IMR-90 (cell line): ENCODE results near the gene MALRD1. TPM values are rescaled to one million over a fixed set of nuclear protein-coding genes. Genes with fewer than 3 reads are reported as not detected.
A peak's percentile ranks its signal among the peaks of the same experiment; 100 is the strongest.

Experiments used
- ATAC-seq: fragments of 200-7000 bp; cut with Tn5 transposase; 2 replicates; pipeline ENCODE4 v1.9.1; 2020; ENCODE audit warnings: low read depth, mild to moderate bottlenecking, moderate library complexity
- BruUV-seq: library from RNA; stranded (reverse); fragments of 400-500 nt; replicated peaks from 2 replicates; lab custom pipeline; 2021; lab: Mats Ljungman, UMichigan
- CTCF ChIA-PET: fragments of 300-600 bp; formaldehyde crosslinking; extraction: SDS; loops from one replicate; lab custom pipeline; 2021; ENCODE audit warnings: antibody characterized with exemption; lab: Yijun Ruan, JAX
- POLR2A ChIA-PET: fragments of 300-600 bp; sonication (Branson Sonifier 250); formaldehyde crosslinking; loops from one replicate; lab custom pipeline; 2022; ENCODE audit warnings: antibody characterized with exemption; ENCODE audit not compliant: unreplicated experiment; lab: Charles Lee
- DNase-seq: peaks from one replicate; pipeline ENCODE4 v3.0.0; 2013
- H2AFZ ChIP-seq: replicated peaks from 2 replicates; pipeline ENCODE3; 2013; ENCODE audit warnings: low read length, mild to moderate bottlenecking; ENCODE audit not compliant: poor library complexity
- H2AK5ac ChIP-seq: 2 replicates; pipeline ENCODE4 v1.6.1; 2013; ENCODE audit warnings: low read depth, low read length, inconsistent platforms
- H2AK9ac ChIP-seq: replicated peaks from 2 replicates; pipeline ENCODE3; 2013; ENCODE audit warnings: mild to moderate bottlenecking, low read depth, low read length, moderate library complexity; ENCODE audit not compliant: poor library complexity
- H2BK120ac ChIP-seq: 2 replicates; pipeline ENCODE4 v1.6.1; 2013; ENCODE audit warnings: low read depth, low read length, inconsistent platforms
- H2BK15ac ChIP-seq: 3 replicates; pipeline ENCODE4 v1.6.1; 2013; ENCODE audit warnings: low read depth, low read length, inconsistent platforms
- H2BK20ac ChIP-seq: 2 replicates; pipeline ENCODE4 v1.6.1; 2013; ENCODE audit warnings: low read depth, mild to moderate bottlenecking, inconsistent platforms, low read length, moderate library complexity
- H2BK5ac ChIP-seq: 2 replicates; pipeline ENCODE4 v1.6.1; 2013; ENCODE audit warnings: mild to moderate bottlenecking, low read depth, low read length, inconsistent platforms; ENCODE audit not compliant: poor library complexity, severe bottlenecking
- H3K14ac ChIP-seq: replicated peaks from 2 replicates; pipeline ENCODE4 v1.6.1; 2013; ENCODE audit warnings: low read depth, low read length, inconsistent platforms
- H3K18ac ChIP-seq: 2 replicates; pipeline ENCODE4 v1.6.1; 2013; ENCODE audit warnings: low read depth, low read length, control low read depth
- H3K23ac ChIP-seq: 2 replicates; pipeline ENCODE4 v1.6.1; 2013; ENCODE audit warnings: low read depth, low read length, inconsistent platforms
- H3K27ac ChIP-seq: 2 replicates; pipeline ENCODE4 v1.5.1; 2013; ENCODE audit warnings: mild to moderate bottlenecking, control low read depth, low read length; ENCODE audit not compliant: insufficient read depth
- H3K27me3 ChIP-seq: 2 replicates; pipeline ENCODE4 v1.6.1; 2013; ENCODE audit warnings: low read length; ENCODE audit not compliant: control insufficient read depth, insufficient read depth
- H3K36me3 ChIP-seq: 2 replicates; pipeline ENCODE4 v1.6.1; 2013; ENCODE audit warnings: low read length, mixed read lengths; ENCODE audit not compliant: control insufficient read depth, insufficient read depth
- H3K4ac ChIP-seq: 2 replicates; pipeline ENCODE4 v1.6.1; 2013; ENCODE audit warnings: low read depth, low read length, inconsistent platforms
- H3K4me1 ChIP-seq: 2 replicates; pipeline ENCODE4 v1.6.1; 2013; ENCODE audit warnings: low read length, mixed read lengths; ENCODE audit not compliant: control insufficient read depth, insufficient read depth
- H3K4me2 ChIP-seq: 2 replicates; pipeline ENCODE4 v1.6.1; 2013; ENCODE audit warnings: low read depth, mild to moderate bottlenecking, control low read depth, low read length, moderate library complexity
- H3K4me3 ChIP-seq: 2 replicates; pipeline ENCODE4 v1.5.1; 2013; ENCODE audit warnings: low read depth, mild to moderate bottlenecking, control low read depth, low read length, moderate library complexity; ENCODE audit not compliant: insufficient read depth
- H3K56ac ChIP-seq: 2 replicates; pipeline ENCODE4 v1.6.1; 2013; ENCODE audit warnings: low read length, inconsistent platforms; ENCODE audit not compliant: insufficient read depth; ENCODE audit errors: extremely low read depth
- H3K79me1 ChIP-seq, 2 experiments: 2 replicates each; pipeline ENCODE4 v1.6.1; 2013; ENCODE audit warnings: low read length in 2 of 2, inconsistent platforms in 1 of 2, low read depth in 1 of 2
- H3K9ac ChIP-seq: 2 replicates; pipeline ENCODE4 v1.6.1; 2013; ENCODE audit warnings: low read depth, low read length, control low read depth
- H3K9me1 ChIP-seq: 2 replicates; pipeline ENCODE4 v1.6.1; 2013; ENCODE audit warnings: low read length, inconsistent platforms; ENCODE audit not compliant: insufficient read depth
- H3K9me3 ChIP-seq: 2 replicates; pipeline ENCODE4 v1.6.1; 2013; ENCODE audit warnings: low read length; ENCODE audit not compliant: control insufficient read depth, insufficient read depth
- H4K20me1 ChIP-seq: 2 replicates; pipeline ENCODE4 v1.6.1; 2013; ENCODE audit warnings: low read length, inconsistent platforms; ENCODE audit not compliant: insufficient read depth
- H4K5ac ChIP-seq: 2 replicates; pipeline ENCODE4 v1.6.1; 2013; ENCODE audit warnings: mild to moderate bottlenecking, low read depth, low read length, control low read depth
- H4K8ac ChIP-seq, 2 experiments: 2 replicates each; pipeline ENCODE4 v1.6.1; 2013; ENCODE audit warnings: low read depth in 2 of 2, low read length in 2 of 2, control low read depth in 1 of 2, inconsistent platforms in 1 of 2
- H4K91ac ChIP-seq: 2 replicates; pipeline ENCODE4 v1.6.1; 2013; ENCODE audit warnings: low read depth, low read length, inconsistent platforms; ENCODE audit not compliant: insufficient read depth
- MAFK ChIP-seq: IDR thresholded peaks from 2 replicates; pipeline ENCODE4 v1.6.1; 2012; ENCODE audit warnings: low read depth, low read length, improper control_type of control experiment
- RCOR1 ChIP-seq: IDR thresholded peaks from 2 replicates; pipeline ENCODE4 v1.6.1; 2012; ENCODE audit warnings: mild to moderate bottlenecking, low read length, improper control_type of control experiment; ENCODE audit not compliant: insufficient replicate concordance
- WGBS, 2 experiments: methylation state at CpG; one replicate each; pipeline versions ENCODE4 v1.1.5 to v1.1.7; 2013; ENCODE audit warnings: missing lambda C conversion rate in 2 of 2; ENCODE audit not compliant: insufficient read length in 1 of 2; ENCODE audit errors: extremely low coverage in 2 of 2; 5-methylcytosine and 5-hydroxymethylcytosine counted together
- dilution Hi-C: fragments of 300-500 bp; cut with HindIII; formaldehyde crosslinking; loops from one replicate; pipeline ENCODE4 v1.14.3; 2018; ENCODE audit warnings: low sequenced_read_pairs; ENCODE audit not compliant: unreplicated experiment
- in situ Hi-C: fragments of 300-500 bp; cut with MboI; formaldehyde crosslinking; loops from 3 replicates; pipeline ENCODE4 v1.14.3; 2019; ENCODE audit warnings: low sequenced_read_pairs, inconsistent platforms, mixed read lengths
- intact Hi-C: fragments of 100-400 bp; cut with micrococcal nuclease; formaldehyde crosslinking; loops from 2 replicates; pipeline ENCODE4 v1.10.0; 2022
- polyA plus RNA-seq, 3 experiments: library from polyadenylated mRNA; depleted of rRNA; stranded (reverse); fragments of >200 nt; gene quantifications; 2 replicates each; pipeline ENCODE4 v1.2.3, GENCODE V29; 2012; ENCODE audit warnings: low replicate concordance in 1 of 3
- total RNA-seq: library from RNA; depleted of rRNA; stranded (reverse); fragments of >200 nt; gene quantifications from 2 replicates; pipeline ENCODE4 v1.2.3, GENCODE V29; 2012

MALRD1 gene
- total and polyA plus RNA-seq, 2 of the 4 experiments (the other 2 are of a cell fraction): 0.34 to 1.1 TPM

DNA sequence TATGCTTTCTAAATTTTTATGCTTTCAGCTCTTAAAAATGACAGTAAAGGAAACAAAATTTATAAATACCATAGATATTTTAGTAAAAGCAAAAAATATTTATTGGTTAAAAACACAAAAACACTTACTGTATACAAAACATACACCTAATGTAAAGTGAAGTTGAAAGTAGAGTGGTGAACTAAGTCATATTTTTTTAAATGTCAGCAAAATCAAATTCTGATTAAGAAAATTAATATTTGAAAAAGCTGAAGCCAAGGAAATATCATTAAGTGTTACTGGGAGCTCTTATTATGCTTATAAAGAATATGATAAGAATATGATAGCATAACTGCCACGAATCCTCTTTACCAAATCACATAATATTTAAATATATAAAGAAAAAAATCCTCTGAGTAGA lies 702.4 kb downstream of the MALRD1 start:
- Histone ChIP-seq H3K27ac (no peak overlapping the region), H2AK5ac (no peak overlapping the region), H2BK15ac (no peak overlapping the region), H3K56ac (no peak overlapping the region), H3K36me3 (no peaks in the 10 kb centered on the region), H2BK20ac (no peak overlapping the region), H2BK120ac (no peak overlapping the region), H4K20me1 (no peaks in the 10 kb centered on the region), H2AFZ (no peak overlapping the region), H3K79me1 (no peaks in the 10 kb centered on the region), H3K9me1 (no peaks in the 10 kb centered on the region), H3K4me3 (no peak overlapping the region), H2BK5ac (no peak overlapping the region), H2AK9ac (no peak overlapping the region), H3K4ac (no peak overlapping the region), H3K14ac (no peak overlapping the region), H3K18ac (no peak overlapping the region), H4K5ac (no peak overlapping the region), H3K9ac (no peak overlapping the region), H3K4me1 (no peaks in the 10 kb centered on the region; the same call in 1 of the 2 replicates), H3K9me3 (no peaks in the 10 kb centered on the region), H3K27me3 (no peaks in the 10 kb centered on the region), H4K91ac (no peak overlapping the region), H4K8ac (no peak overlapping the region), H3K23ac (no peak overlapping the region), H3K4me2 (no peak overlapping the region)
- intact Hi-C loops (no loop called here), in situ Hi-C loops (no loop called here), dilution Hi-C loops (no loop called here)
- DNase-seq (no peak), ATAC-seq (no peak)
- POLR2A ChIA-PET: no interaction called here
- WGBS, 2 experiments: no CpG with 5 or more reads among the region's 1 CpG
- no TSS peak for BruUV-seq
- CTCF ChIA-PET: no interaction called here
- TF ChIP-seq MAFK (peak; percentile 51), RCOR1 (no peak)
